ENCODE data around the gene ABHD16A.

ABHD16A gene

DNA sequence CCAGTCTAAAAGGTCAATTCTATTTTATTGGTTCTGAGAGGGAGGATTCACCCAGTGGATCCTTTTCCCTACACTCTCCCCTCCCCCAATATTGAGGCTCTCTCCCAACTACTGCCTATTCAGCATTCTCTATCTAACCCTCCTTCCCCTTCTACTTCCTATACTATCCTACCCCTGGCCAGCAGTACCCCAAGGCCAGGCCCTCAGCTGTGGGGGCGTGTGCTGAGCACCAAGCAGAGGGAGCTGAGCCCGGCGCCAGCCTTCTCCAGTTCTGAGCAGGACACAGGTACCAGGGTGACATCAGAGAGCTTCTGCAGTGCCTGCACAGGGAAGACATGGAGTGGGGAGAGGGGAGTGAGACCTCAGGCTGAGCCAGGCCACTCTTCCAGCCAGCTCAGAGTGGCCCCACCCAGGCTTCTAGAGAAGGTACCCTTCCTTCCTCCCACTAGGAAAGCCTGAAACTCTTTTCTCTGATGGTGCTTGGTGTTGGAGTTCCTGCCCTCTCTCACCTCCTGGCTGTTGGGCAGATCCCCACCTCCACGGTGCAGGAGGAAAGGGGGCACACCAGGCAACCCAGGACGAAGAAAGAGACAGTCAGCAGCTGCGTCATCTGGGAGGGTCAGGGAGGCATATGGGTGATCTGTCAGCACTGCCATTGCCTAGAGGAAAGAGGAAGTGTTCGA lies 24.1 kb upstream of the ABHD16A start:
- in situ Hi-C loops (cut with MboI; ENCODE audit: low sequenced_read_pairs, unreplicated experiment) = no loop called here
- peak; percentile 84 for DNase-seq (ENCODE audit: low spot score)

DNA sequence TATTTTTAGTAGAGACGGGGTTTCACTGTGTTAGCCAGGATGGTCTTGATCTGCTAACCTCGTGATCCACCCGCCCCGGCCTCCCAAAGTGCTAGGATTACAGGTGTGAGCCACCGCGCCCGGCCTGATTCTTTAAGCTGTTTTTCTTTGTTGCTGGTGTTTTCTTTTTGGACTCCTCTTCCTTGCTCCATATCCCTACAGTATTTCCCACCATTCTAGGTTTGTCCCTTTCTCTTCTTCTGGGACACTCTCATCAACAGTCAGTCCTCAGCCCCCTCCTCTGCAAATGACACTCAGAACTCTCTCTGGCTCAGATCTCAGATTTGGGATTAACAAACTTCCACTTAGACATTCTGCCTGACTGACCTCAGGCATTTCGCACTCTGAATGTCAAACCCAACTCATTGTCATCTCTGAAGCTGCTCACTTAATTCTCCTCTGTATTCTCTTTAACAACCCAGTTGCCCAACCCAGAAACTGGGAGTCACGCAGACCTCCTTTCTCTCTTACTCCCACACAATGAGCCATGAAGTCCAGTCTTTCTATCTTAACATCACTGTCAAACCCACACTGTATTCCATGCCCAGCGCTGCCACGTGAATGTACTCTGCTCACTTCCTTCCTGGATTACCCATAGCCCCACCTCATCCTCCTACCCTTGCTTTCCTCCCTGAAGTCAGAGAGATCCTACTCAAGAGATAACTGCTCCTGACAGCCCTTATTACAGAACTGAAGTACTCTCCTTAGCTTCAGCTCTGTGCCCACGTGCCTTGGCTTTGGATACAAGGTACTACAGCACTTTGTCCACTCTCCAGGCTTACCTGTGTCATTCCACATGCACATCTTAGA lies 22.6 kb upstream of the ABHD16A start:
- TF ChIP-seq, protein P1, sequence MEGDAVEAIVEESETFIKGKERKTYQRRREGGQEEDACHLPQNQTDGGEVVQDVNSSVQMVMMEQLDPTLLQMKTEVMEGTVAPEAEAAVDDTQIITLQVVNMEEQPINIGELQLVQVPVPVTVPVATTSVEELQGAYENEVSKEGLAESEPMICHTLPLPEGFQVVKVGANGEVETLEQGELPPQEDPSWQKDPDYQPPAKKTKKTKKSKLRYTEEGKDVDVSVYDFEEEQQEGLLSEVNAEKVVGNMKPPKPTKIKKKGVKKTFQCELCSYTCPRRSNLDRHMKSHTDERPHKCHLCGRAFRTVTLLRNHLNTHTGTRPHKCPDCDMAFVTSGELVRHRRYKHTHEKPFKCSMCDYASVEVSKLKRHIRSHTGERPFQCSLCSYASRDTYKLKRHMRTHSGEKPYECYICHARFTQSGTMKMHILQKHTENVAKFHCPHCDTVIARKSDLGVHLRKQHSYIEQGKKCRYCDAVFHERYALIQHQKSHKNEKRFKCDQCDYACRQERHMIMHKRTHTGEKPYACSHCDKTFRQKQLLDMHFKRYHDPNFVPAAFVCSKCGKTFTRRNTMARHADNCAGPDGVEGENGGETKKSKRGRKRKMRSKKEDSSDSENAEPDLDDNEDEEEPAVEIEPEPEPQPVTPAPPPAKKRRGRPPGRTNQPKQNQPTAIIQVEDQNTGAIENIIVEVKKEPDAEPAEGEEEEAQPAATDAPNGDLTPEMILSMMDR (IDR thresholded peaks at IDR 0.05; ENCODE audit: borderline replicate concordance, control extremely low read depth, extremely low read depth, insufficient read depth, missing control alignments) = no peak
- no peak for DNase-seq (ENCODE audit: low spot score)
- in situ Hi-C loops (cut with MboI; ENCODE audit: low sequenced_read_pairs, unreplicated experiment) = no loop called here

More for the DNA sequence above, 24.1 kb upstream of the ABHD16A start:
- TF ChIP-seq, protein P1 (IDR thresholded peaks at IDR 0.05; ENCODE audit: borderline replicate concordance, control extremely low read depth, extremely low read depth, insufficient read depth, missing control alignments) = no peak

DNA sequence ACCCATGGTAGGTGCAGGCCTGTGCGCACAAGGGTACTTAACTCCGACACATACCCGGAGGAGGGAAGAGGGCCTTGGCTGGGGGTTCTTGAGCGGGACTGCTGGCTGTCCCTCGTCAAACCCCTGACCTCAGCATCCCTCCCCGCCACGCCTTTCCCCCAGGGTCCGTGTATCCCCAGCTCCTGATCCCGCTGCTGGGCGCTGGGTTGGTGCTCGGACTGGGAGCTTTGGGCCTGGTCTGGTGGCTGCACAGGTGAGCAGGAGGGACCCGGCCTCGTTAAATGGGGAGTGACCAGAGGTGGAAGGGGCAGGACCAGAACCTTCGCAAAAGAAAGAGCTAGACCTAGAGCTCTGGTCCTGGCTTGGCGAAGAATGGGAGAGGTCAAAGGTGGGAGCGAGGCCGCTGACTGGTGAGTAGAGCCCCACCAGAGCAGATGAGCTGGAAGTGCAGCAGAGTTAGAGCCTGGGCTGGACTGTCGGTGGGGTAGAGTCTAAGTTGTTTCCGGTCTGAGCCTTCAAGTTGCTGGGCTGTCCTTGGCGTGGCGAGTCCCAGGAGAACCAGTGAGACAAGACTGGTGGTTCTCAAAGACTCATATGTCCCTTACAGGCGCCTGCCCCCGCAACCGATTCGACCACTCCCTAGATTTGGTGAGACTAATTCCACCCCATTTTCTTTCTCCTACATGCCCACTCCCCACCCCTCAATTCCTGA lies 21.0 kb upstream of the ABHD16A start:
- DNase-seq (ENCODE audit: low spot score) = no peak
- TF ChIP-seq, protein P1 (IDR thresholded peaks at IDR 0.05; ENCODE audit: borderline replicate concordance, control extremely low read depth, extremely low read depth, insufficient read depth, missing control alignments) = no peak
- in situ Hi-C loops (cut with MboI; ENCODE audit: low sequenced_read_pairs, unreplicated experiment) = no loop called here

DNA sequence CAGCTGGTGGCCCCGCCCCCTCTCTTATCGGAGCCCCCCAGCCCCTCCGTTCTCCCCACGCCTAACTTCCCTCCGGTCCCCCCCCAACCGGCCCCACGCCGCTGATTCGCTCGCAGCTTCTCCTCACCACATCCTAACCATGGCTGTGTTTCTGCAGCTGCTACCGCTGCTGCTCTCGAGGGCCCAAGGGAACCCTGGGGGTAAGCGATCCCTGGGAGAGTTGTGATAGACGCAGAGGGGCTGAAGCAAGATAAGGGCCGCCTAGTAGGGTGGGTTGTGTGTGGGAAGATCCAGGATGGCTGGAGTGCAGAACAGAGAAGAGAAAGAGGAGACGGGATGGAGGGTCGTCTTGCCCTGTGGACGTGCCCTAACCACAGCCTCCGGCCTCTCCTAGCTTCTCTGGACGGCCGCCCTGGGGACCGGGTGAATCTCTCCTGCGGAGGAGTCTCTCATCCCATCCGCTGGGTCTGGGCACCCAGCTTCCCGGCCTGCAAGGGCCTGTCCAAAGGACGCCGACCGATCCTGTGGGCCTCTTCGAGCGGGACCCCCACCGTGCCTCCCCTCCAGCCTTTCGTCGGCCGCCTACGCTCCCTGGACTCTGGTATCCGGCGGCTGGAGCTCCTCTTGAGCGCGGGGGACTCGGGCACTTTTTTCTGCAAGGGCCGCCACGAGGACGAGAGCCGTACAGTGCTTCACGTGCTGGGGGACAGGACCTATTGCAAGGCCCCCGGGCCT lies 20.3 kb upstream of the ABHD16A start, which contains the start of gene MPIG6B:
MPIG6B (plus strand) TSS at position 129 of the 735 bp plus-strand sequence; CDS start at position 140, 11 bp downstream.
- DNase-seq (ENCODE audit: low spot score) = no peak
- TF ChIP-seq, protein P1 (IDR thresholded peaks at IDR 0.05; ENCODE audit: borderline replicate concordance, control extremely low read depth, extremely low read depth, insufficient read depth, missing control alignments) = no peak
- in situ Hi-C loops (cut with MboI; ENCODE audit: low sequenced_read_pairs, unreplicated experiment) = no loop called here

DNA sequence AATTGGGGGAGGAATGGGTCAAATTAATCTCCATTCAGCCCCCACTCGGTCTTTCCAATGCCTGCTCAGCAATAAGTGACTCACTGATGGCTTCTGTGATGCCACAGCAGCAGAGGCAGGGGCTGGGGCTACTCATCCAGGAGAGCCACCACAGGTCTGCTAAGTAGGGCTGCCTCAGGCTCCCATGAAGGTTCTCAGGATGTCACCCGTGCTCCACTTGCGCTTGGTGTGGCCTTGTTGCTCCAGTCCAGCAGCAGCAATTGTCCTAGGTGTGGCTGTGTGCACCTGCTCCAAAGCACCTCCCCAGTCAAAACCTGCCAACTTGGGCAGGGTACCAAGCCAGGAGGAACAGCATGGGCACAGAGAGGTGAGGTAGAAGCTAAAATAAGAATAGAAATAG lies 19.0 kb upstream of the ABHD16A start:
- TF ChIP-seq, protein P1 (IDR thresholded peaks at IDR 0.05; ENCODE audit: borderline replicate concordance, control extremely low read depth, extremely low read depth, insufficient read depth, missing control alignments) = no peak
- no peak for DNase-seq (ENCODE audit: low spot score)
- in situ Hi-C loops (cut with MboI; ENCODE audit: low sequenced_read_pairs, unreplicated experiment) = no loop called here
